GM21619 (cell line): Measurements from ENCODE around the gene ZSCAN21.

Source experiments
- ATAC-seq: cut with Tn5 transposase; IDR thresholded peaks from one replicate; pipeline ENCODE4 v1.9.1; 2021; ENCODE audit not compliant: unreplicated experiment

ZSCAN21 gene

DNA sequence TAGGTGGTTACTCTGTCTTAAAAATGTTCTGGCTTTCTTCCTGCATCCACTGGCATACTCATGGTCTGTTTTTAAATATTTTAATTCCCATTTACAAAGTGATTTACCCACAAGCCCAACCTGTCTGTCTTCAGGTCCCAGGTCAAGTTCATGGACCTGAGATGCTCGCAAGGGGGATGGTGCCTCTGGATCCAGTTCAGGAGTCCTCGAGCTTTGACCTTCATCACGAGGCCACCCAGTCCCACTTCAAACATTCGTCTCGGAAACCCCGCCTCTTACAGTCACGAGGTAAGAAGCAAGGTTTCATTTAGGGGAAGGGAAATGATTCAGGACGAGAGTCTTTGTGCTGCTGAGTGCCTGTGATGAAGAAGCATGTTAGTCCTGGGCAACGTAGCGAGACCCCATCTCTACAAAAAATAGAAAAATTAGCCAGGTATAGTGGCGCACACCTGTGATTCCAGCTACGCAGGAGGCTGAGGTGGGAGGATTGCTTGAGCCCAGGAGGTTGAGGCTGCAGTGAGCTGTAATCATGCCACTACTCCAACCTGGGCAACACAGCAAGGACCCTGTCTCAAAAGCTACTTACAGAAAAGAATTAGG, 25.5 kb upstream of the ZSCAN21 start:
- no peak for ATAC-seq

- no peak for ATAC-seq
Observed at GRCh38 chr7:100027197-100027596, 22.4 kb upstream of the ZSCAN21 start.

DNA sequence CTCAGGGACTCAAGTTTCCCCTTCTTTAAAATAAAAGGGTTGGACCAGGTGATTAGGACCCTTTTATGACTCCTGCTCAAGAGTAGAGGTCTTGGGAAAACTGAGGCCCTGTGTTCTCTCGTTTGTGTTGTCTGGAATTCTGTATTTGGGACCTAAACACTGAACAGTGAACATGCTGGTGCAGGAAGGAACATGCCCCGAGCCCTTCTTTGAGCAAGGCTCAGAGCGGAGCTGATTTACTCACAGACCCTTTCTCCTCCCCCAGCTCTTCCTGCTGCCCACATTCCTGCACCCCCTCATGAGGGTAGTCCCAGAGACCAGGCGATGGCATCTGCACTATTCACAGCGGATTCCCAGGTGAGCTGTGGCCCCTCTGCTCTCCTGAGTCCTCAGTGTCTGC, 20.0 kb upstream of the ZSCAN21 start:
- no peak for ATAC-seq

- ATAC-seq: no peak
Observed at GRCh38 chr7:100033526-100033925, 16.0 kb upstream of the ZSCAN21 start.

GRCh38 chr7:100034871-100035510, 14.6 kb upstream of the ZSCAN21 start:
- ATAC-seq: no peak

- no peak for ATAC-seq
Observed at GRCh38 chr7:100035876-100036275, 13.7 kb upstream of the ZSCAN21 start.

GRCh38 chr7:100038326-100038725, 11.2 kb upstream of the ZSCAN21 start:
- ATAC-seq: no peak

GRCh38 chr7:100040575-100040974, 9.0 kb upstream of the ZSCAN21 start:
- no peak for ATAC-seq

- no peak for ATAC-seq
Observed at GRCh38 chr7:100044718-100045117, 4.9 kb upstream of the ZSCAN21 start.

DNA sequence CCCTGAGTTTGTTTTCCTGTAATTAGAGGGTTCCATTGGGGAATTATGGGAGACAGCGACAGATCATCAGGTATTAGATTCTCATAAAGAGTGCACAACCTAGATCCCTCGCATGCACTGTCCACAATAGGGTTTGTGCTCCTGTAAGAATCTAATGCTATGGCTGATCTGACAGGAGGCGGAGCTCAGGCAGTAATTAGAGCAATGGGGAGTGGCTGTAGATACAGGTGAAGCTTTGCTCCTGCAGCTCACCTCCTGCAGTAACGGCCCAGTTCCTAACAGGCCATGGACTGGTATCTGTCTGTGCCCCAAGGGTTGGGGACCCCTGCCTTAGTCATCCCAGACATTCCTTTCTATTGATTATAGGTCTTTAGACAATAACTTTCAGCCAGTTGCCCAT, 894 bp upstream of the ZSCAN21 start:
- ATAC-seq: no peak

- no peak for ATAC-seq
Observed at GRCh38 chr7:100051611-100052010, 2.0 kb downstream of the ZSCAN21 start.

DNA sequence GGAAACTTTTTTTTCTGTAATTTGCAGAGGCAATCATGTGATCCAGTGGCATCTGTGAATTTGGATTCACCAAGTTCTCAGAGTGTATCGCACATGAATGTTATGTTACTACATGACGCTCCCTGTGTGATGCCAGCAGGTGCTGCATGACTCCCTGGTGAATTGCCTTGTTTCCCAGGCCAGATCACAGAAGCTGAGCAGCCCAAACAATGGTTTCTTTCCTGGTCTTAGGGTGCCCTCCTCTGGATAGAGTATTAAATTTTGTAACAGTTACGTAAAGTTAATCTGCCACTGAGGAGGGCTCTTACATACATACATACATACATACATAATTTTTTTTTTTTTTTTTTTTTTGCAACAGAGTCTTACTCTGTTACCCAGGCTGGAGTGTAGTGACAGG, 3.6 kb downstream of the ZSCAN21 start:
- no peak for ATAC-seq

GRCh38 chr7:100057006-100057405, 7.4 kb downstream of the ZSCAN21 start:
- no peak for ATAC-seq

- no peak for ATAC-seq
Observed at GRCh38 chr7:100059251-100059739, 9.7 kb downstream of the ZSCAN21 start.

DNA sequence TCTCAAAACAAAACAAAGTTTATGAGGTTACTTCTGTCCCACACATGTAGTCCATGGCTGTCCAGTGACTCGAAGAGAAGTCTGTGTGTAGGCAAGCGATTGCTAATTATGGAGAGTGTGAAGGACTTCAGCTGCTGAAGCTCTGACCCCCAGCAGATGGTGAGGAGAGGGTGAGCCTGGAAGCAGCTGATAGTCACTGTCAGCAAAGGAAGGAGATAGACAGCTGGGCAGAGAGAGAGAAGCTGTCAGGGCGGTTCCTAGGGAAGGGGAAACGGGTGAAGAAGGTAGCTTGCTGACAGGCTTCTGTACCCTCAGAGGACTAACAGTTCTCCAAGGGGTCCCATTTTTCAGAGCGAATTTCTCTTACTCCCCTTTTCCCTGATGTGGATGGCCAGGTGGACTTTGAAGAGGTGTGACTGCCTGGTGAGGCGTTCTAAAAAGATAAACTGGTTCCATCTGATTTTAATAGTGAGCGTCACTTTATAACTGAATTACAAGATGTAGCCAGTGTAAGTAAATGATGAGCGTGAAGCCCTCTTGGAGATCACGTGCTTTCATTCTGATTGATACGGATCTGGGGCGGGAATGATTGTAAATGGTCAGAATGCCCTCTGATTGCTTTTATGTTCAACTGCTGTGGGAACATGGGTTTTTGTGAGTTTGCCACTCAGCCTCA, 12.1 kb downstream of the ZSCAN21 start:
- no peak for ATAC-seq

DNA sequence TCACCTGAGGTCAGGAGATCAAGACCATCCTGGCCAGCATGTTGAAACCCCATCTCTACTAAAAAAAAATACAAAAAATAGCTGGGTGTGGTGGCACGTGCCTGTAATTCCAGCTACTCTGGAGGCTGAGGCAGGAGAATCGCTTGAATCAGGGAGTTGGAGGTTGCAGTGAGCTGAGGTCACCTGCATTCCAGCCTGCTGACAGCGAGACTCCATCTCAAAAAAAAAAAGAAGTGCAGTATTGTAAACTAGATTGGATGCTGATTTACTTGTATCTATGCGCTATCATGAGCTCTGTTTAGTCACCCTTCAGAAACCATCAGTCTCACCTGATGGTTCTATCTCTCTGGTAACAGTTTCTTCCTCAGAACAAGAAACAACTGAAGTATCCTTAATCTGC, 13.8 kb downstream of the ZSCAN21 start:
- ATAC-seq: no peak

- ATAC-seq: no peak
Observed at GRCh38 chr7:100064162-100064561, 14.6 kb downstream of the ZSCAN21 start.

GRCh38 chr7:100065452-100066186, 16.0 kb downstream of the ZSCAN21 start:
- ATAC-seq: no peak

DNA sequence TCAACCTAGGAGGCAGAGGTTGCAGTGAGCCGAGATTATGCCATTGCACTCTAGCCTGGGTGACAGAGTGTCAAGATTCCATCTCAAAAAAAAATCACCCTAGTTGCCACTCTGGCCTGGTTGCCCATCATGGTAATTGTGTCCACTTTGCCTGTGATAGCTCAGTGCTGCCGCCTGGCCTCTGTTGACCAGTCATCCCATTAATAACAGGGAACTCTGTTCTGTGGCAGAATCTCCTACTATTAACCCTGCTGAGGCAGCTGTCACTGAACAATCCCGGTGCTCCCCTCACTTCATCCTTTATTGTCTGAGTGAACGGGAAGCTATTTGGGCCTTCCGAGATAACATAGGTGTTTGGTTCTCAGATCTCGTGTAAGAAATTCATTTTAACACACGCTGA, 17.4 kb downstream of the ZSCAN21 start:
- no peak for ATAC-seq

DNA sequence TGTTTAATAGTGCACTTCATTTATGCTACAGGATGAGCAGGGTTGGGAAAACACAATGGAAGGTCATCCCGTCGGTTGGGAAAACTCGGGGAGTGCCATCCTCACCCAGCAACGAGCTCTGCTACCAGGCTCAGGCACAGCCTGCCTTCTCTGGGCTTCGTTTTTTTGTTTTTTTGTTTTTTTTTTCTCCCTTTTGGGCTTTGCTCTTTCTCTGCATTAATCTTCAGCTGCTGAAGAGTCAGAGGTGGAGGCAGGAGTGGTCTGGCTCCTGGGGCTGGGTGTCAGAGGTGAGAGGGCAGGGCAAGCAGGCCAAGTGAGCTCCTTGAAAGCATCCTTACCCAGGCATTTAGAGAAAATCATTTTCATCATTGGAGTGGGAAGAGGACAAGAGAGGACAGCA, 20.4 kb downstream of the ZSCAN21 start:
- no peak for ATAC-seq

DNA sequence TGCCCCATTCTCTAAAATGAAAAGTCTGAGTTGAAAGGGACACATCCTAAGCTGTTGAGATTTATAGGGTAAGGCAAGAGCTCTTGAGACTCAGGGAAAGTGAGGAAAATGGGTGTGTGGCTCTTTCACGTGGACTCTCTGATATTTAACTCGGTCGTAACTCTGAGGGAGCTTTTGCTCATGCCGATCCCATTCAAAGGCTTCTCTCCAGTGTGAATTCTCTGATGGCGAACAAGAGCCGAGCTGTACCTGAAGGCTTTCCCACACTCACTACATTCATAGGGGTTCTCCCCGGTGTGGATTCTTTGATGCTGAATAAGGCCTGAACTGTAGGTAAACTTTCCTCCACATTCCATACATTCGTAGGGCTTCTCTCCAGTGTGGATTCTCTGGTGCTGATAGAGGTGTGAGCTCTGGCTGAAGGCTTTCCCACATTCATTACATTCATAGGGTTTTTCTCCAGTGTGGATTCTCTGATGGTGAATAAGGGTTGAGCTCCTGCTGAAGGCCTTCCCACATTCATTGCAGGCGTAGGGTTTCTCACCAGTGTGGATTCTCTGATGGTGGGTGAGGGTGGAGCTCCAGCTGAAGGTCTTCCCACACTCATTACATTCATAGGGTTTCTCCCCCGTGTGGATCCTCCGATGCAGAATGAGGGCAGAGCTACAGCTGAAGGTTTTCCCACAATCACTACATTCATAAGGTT, 21.6 kb downstream of the ZSCAN21 start:
- ATAC-seq: no peak
